B cell (primary cell): ENCODE measurements around the gene HPD. TPM values are rescaled to one million over a fixed set of nuclear protein-coding genes. Genes with fewer than 3 reads are reported as not detected.

Experiments
- ATAC-seq: fragments of 200-7000 bp; cut with Tn5 transposase; one replicate; pipeline ENCODE4 v1.10.0; 2021; ENCODE audit warnings: low read depth, mild to moderate bottlenecking, moderate number of reproducible peaks, moderate library complexity
- CTCF ChIA-PET: fragments of 350-600 bp; sonication (Branson Sonifier 250); formaldehyde crosslinking; loops from one replicate; lab custom pipeline; 2021; ENCODE audit warnings: antibody characterized with exemption, inconsistent platforms; lab: Charles Lee
- POLR2A ChIA-PET: fragments of 350-600 bp; sonication (Branson Sonifier 250); formaldehyde crosslinking; loops from one replicate; lab custom pipeline; 2021; ENCODE audit warnings: antibody characterized with exemption; lab: Charles Lee
- DNase-seq: peaks from one replicate; pipeline ENCODE4 v3.0.0; 2013
- H2AFZ ChIP-seq: 2 replicates; pipeline ENCODE4 v1.6.1; 2012; ENCODE audit warnings: mild to moderate bottlenecking, low read depth, low read length; ENCODE audit not compliant: insufficient read depth, poor library complexity, severe bottlenecking
- H3K27ac ChIP-seq, 2 donors: 1 replicate in 1 of 2; 2 replicates in 1 of 2; pipeline ENCODE4 v1.5.1; 2012 to 2013; ENCODE audit warnings: low read length in 2 of 2, mild to moderate bottlenecking in 2 of 2, moderate library complexity in 1 of 2
- H3K27me3 ChIP-seq, 4 experiments: fragments of 200-600 bp in 1 of 4; sonication (generic) in 1 of 4; replicated peaks in 1 of 4; 1 replicate in 2 of 4; 2 replicates in 2 of 4; pipeline versions ENCODE4 v1.6.1 to v1.7.0; 2013 to 2016; ENCODE audit warnings: low read length in 3 of 4, mild to moderate bottlenecking in 2 of 4, mixed read lengths in 1 of 4, moderate library complexity in 1 of 4; ENCODE audit not compliant: insufficient read depth in 4 of 4, control insufficient read depth in 3 of 4; ENCODE audit errors: control extremely low read depth in 1 of 4
- H3K36me3 ChIP-seq, 2 experiments: replicated peaks in 1 of 2; 1 replicate in 1 of 2; 2 replicates in 1 of 2; pipeline versions ENCODE4 v1.6.1 to v1.7.1; 2013; ENCODE audit warnings: low read length in 1 of 2; ENCODE audit not compliant: insufficient read depth in 2 of 2, control insufficient read depth in 1 of 2; ENCODE audit errors: control extremely low read depth in 1 of 2, extremely low read depth in 1 of 2
- H3K4me1 ChIP-seq, 2 donors: fragments of 200-600 bp in 1 of 2; sonication (generic) in 1 of 2; 1 replicate in 1 of 2; 2 replicates in 1 of 2; pipeline versions ENCODE4 v1.5.1 to v1.6.1; 2013 to 2017; ENCODE audit warnings: low read length in 2 of 2; ENCODE audit not compliant: control insufficient read depth in 2 of 2, insufficient read depth in 2 of 2
- H3K4me2 ChIP-seq: replicated peaks from 2 replicates; pipeline ENCODE3; 2012; ENCODE audit warnings: mild to moderate bottlenecking, low read depth, low read length; ENCODE audit not compliant: poor library complexity, severe bottlenecking
- H3K4me3 ChIP-seq, 5 experiments: fragments of 200-600 bp in 1 of 5; sonication (generic) in 1 of 5; 1 replicate in 3 of 5; 2 replicates in 2 of 5; pipeline versions ENCODE4 v1.5.1 to v1.7.0; 2011 to 2016; ENCODE audit warnings: low read length in 4 of 5, mild to moderate bottlenecking in 4 of 5, low read depth in 2 of 5, control low read depth in 1 of 5, moderate library complexity in 1 of 5; ENCODE audit not compliant: insufficient read depth in 1 of 5; ENCODE audit errors: control extremely low read depth in 1 of 5, extremely low read depth in 1 of 5
- H3K79me2 ChIP-seq: fragments of 200-600 bp; sonication (generic); one replicate; pipeline ENCODE4 v1.6.0; 2016; ENCODE audit warnings: low read length; ENCODE audit not compliant: control insufficient read depth, insufficient read depth
- H3K9ac ChIP-seq: fragments of 200-600 bp; sonication (generic); 2 replicates; pipeline ENCODE4 v1.6.1; 2017; ENCODE audit warnings: mild to moderate bottlenecking, low read length, moderate library complexity
- H3K9me3 ChIP-seq, 3 donors: one replicate each; pipeline versions ENCODE4 v1.6.1 to v1.7.1; 2013; ENCODE audit warnings: low read length in 2 of 3; ENCODE audit not compliant: control insufficient read depth in 2 of 3, insufficient read depth in 1 of 3; ENCODE audit errors: control extremely low read depth in 1 of 3
- H4K20me1 ChIP-seq: 2 replicates; pipeline ENCODE4 v1.6.0; 2012; ENCODE audit warnings: mild to moderate bottlenecking, low read length; ENCODE audit not compliant: insufficient read depth, control insufficient read depth, poor library complexity, severe bottlenecking
- H3K27ac Mint-ChIP-seq: one replicate; pipeline ENCODE4 v1.8.0; 2021; ENCODE audit warnings: mixed read lengths
- H3K27me3 Mint-ChIP-seq: one replicate; pipeline ENCODE4 v1.8.0; 2021; ENCODE audit warnings: mixed read lengths
- H3K4me1 Mint-ChIP-seq: one replicate; pipeline ENCODE4 v1.8.0; 2021; ENCODE audit warnings: mixed read lengths
- H3K4me3 Mint-ChIP-seq: one replicate; pipeline ENCODE4 v1.8.0; 2021; ENCODE audit warnings: mixed read lengths
- H3K9me3 Mint-ChIP-seq: one replicate; pipeline ENCODE4 v1.8.0; 2022; ENCODE audit warnings: mixed read lengths; ENCODE audit not compliant: insufficient read depth
- CTCF ChIP-seq: fragments of 200-600 bp; IDR thresholded peaks from one replicate; pipeline ENCODE4 v1.8.0; 2022; ENCODE audit warnings: antibody characterized with exemption, mild to moderate bottlenecking
- EZH2 ChIP-seq: IDR thresholded peaks from 2 replicates; pipeline ENCODE4 v1.6.1; 2012; ENCODE audit warnings: borderline replicate concordance, low read depth, mild to moderate bottlenecking, moderate library complexity, low read length; ENCODE audit not compliant: insufficient read depth, poor library complexity, severe bottlenecking
- WGBS: methylation state at CpG from one replicate; pipeline ENCODE4 v1.1.5; 2013; ENCODE audit warnings: missing lambda C conversion rate; ENCODE audit not compliant: insufficient coverage; 5-methylcytosine and 5-hydroxymethylcytosine counted together
- intact Hi-C: fragments of 100-400 bp; cut with micrococcal nuclease; formaldehyde crosslinking; loops from one replicate; pipeline ENCODE4 v1.10.0; 2022
- polyA plus RNA-seq: library from polyadenylated mRNA; depleted of rRNA; stranded (reverse); fragments of >200 nt; gene quantifications from 2 replicates; pipeline ENCODE4 v1.2.3, GENCODE V29; 2012
- total RNA-seq, 2 donors: library from RNA; stranded (reverse); fragments of 120-200 nt in 1 of 2; gene quantifications; 1 replicate in 1 of 2; 2 replicates in 1 of 2; pipeline versions ENCODE4 v1.2.3 to v1.2.4, GENCODE V29; 2013 to 2022

The HPD gene
- total and polyA plus RNA-seq, 2 donors (not counting 1 experiment from before 2014, with no cell fraction given) = not detected

- H2AFZ ChIP-seq = no peak overlapping the region
- Mint-ChIP-seq H3K4me1 (peaks cover 48% of the 10 kb centered on the region), H3K27ac (peak overlapping the region; percentile 87), H3K4me3 (peak overlapping the region; percentile 84), H3K27me3 (no peaks in the 10 kb centered on the region), H3K9me3 (no peaks in the 10 kb centered on the region)
- POLR2A ChIA-PET = interaction anchor here (0.6 to 13.7 kb wide), 9 partner anchors 10 to 1419 kb away, joined by 3 to 267 read pairs (median 6); partner anchors contain the start of genes PSMD9, RHOF and TMEM120B
- no peaks in the 10 kb centered on the region for H3K27me3 ChIP-seq
- CTCF ChIA-PET = interaction anchor here (0.6 to 32.7 kb wide), 27 partner anchors 9 to 1126 kb away, joined by 3 to 1947 read pairs (median 3); partner anchors contain the start of genes CFAP251, PSMD9, RHOF and SETD1B
- intact Hi-C loops = loop anchor here (1.0 to 5.0 kb wide), 3 partner anchors 8 to 34 kb away; no protein-coding TSS in a partner anchor
- H3K79me2 ChIP-seq = peaks cover 93% of the 10 kb centered on the region
- peaks cover 91% of the 10 kb centered on the region for H4K20me1 ChIP-seq
- H3K27ac ChIP-seq = peak overlapping the region; percentile 11 to 61
- no peaks in the 10 kb centered on the region for H3K9me3 ChIP-seq
- no peak for TF ChIP-seq EZH2
- peak; percentile 100 for TF ChIP-seq CTCF
- peak; percentile 78 for ATAC-seq
- under 1% methylated on average over 43 of the region's 46 CpGs for WGBS
- H3K4me1 ChIP-seq = peaks cover 42 to 51% of the 10 kb centered on the region in 2 donors
- H3K4me2 ChIP-seq = peak overlapping the region; percentile 86
- DNase-seq = peak; percentile 81
- peak overlapping the region; percentile 11 to 53 (median 47) for H3K4me3 ChIP-seq
- peak overlapping the region; percentile 42 for H3K9ac ChIP-seq
- peaks cover 2 to 85% of the 10 kb centered on the region in 2 experiments for H3K36me3 ChIP-seq
Observed at GRCh38 chr12:121811434-121812319, 47.0 kb downstream of the HPD start.
